Measurements from ENCODE around the gene KIT.

KIT gene

DNA sequence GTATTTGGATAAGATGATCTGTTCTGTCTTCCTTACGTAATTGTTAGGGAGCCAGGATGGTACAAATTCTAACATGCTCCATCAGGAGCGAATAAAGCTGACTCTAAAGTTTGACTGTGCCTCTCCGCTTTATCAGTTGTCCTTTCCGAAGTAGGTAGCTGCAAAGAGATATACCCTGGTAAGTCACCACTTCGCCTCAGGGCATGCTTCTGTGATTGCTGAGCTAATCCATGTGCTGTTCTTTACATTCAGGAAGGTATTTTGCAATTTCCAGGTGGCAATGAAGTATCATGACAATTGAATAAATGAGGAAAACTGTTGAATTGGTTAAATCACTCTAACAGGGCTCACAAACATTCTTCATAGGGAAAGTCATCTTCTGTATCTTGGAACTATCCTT, 38.9 kb downstream of the KIT start:
- TF ChIP-seq, protein P1, sequence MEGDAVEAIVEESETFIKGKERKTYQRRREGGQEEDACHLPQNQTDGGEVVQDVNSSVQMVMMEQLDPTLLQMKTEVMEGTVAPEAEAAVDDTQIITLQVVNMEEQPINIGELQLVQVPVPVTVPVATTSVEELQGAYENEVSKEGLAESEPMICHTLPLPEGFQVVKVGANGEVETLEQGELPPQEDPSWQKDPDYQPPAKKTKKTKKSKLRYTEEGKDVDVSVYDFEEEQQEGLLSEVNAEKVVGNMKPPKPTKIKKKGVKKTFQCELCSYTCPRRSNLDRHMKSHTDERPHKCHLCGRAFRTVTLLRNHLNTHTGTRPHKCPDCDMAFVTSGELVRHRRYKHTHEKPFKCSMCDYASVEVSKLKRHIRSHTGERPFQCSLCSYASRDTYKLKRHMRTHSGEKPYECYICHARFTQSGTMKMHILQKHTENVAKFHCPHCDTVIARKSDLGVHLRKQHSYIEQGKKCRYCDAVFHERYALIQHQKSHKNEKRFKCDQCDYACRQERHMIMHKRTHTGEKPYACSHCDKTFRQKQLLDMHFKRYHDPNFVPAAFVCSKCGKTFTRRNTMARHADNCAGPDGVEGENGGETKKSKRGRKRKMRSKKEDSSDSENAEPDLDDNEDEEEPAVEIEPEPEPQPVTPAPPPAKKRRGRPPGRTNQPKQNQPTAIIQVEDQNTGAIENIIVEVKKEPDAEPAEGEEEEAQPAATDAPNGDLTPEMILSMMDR (IDR thresholded peaks at IDR 0.05; ENCODE audit: control insufficient read depth, extremely low read depth, insufficient read depth): no peak
- no peak for DNase-seq (ENCODE audit: low read depth)

DNA sequence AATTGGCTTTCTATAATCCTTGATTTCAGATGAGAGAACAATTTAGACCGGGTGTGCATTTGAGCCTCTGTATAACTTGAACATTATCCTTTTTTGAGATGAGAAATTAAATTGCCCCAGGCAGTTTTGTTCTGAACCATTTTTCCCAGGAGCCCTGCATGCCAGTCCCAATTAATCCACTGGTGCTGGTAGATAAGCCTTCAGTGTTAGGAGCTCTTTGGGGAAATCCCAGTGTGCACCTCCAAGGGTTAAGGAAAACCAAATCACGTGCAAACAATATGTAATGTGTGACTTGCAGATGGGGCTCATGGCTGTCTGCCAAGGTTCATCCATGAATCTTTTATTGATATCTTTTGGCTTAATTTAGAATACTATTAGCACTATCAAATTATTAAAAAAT, 43.2 kb downstream of the KIT start:
- no peak overlapping the region for H3K4me3 ChIP-seq (ENCODE audit: low read depth, low read length)
- TF ChIP-seq, protein P1 (IDR thresholded peaks at IDR 0.05; ENCODE audit: control insufficient read depth, extremely low read depth, insufficient read depth): no peak
- DNase-seq (ENCODE audit: low read depth): no peak

More for the DNA sequence above, 38.9 kb downstream of the KIT start:
- no peak overlapping the region for H3K4me3 ChIP-seq (ENCODE audit: low read depth, low read length)

DNA sequence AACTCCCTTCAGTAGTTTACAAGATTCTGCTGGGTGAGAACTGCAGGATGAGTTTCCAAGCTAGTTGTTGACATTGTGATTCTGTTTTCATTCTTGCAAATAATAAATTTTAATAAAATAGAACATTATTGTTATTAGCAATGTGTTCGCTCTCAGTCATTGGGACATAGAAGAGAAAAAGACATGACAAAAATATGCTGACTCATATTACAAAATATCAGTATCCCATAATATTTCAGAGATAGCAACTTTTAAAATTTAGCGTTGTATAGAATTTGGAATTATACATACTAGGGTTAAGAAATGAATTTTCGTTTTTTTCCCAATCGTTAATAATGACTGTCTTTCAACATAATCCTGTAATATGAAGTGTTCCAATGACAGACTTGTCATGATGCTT, 45.4 kb downstream of the KIT start:
- TF ChIP-seq, protein P1 (IDR thresholded peaks at IDR 0.05; ENCODE audit: control insufficient read depth, extremely low read depth, insufficient read depth): no peak
- DNase-seq (ENCODE audit: low read depth): peak; percentile 13

DNA sequence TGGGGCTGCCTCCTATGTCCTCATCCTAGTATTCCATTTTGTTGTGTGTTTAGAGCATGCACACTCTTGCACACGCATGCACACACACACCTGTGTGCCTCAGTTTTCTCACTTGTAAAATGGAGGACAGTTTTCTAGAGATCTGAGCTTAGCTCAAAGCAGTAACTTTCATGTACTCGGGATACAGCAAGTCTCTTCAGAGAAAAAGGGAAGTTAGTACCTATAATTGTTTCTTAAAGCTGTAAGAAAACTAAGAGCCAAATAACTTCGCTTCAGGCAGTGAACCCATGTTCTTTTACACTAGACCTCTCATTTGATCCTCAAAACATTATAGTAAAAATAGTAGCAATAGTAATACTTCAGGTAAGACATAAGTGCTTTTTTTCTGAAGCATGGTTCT, 49.6 kb downstream of the KIT start:
- H3K4me3 ChIP-seq (ENCODE audit: low read depth, low read length): no peak overlapping the region
- DNase-seq (ENCODE audit: low read depth): no peak
- TF ChIP-seq, protein P1 (IDR thresholded peaks at IDR 0.05; ENCODE audit: control insufficient read depth, extremely low read depth, insufficient read depth): no peak

More for the DNA sequence above, 45.4 kb downstream of the KIT start:
- no peak overlapping the region for H3K4me3 ChIP-seq (ENCODE audit: low read depth, low read length)

DNA sequence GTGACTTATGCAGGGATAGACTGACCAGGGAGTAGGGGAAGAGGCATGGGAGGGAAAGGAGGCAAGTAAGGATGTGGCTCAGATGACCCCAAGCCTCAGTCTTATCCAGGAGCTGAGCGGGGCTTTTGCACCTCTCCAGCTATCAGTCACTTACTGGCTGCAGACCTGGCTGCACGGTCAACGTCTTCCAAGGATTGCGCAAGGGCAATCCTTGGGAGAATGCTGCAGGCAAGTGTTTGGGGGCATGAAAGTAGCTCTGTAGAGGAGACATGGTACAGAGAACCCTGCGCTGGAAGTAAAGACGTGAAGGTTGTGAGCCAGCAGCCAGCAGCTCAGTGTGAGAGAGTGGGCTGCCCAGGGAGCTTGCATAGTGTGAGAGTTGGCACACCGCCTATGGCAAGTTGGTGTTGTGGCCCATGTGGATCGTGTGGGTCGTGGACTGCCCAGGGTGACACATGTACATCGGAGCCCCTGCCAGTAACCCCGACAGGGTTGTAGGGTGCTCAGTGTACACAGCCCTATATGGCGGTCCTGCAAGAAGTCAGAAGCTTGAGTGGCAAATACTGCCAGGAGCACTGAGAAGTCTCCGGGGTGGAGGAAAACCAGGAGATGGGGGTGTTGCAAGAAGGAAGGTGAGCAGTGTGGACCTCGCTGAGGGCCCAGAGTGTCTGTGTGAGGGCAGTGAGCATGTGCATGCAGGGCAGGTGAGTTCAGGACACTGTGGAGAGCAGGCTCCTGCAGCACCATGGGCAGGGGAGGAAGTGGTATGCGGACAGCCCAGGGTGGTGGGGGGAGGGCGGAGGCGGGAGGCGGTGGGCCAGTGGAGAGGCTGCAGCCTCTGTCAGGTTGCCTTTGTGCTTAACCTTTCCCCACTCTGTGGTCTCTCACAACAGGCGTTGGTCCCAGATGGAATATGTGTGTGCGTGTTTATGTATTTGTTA, 50.9 kb downstream of the KIT start:
- TF ChIP-seq, protein P1 (IDR thresholded peaks at IDR 0.05; ENCODE audit: control insufficient read depth, extremely low read depth, insufficient read depth): no peak
- DNase-seq (ENCODE audit: low read depth): no peak
- no peak overlapping the region for H3K4me3 ChIP-seq (ENCODE audit: low read depth, low read length)

DNA sequence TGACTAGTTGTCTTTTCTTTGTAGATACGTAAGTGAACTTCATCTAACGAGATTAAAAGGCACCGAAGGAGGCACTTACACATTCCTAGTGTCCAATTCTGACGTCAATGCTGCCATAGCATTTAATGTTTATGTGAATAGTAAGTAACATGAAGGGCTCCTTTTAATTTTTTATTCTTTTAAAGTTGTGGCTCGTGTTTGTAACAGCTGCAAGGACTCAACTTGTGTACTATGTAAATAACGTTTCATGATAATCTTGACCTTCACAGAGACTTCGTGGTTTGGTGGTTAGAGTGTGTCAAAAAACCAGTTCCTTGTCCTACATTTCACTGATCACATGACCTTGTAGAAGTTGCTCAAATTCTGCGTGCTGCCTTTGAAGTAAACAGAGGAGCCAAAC, 51.6 kb downstream of the KIT start:
- TF ChIP-seq, protein P1 (IDR thresholded peaks at IDR 0.05; ENCODE audit: control insufficient read depth, extremely low read depth, insufficient read depth): no peak
- DNase-seq (ENCODE audit: low read depth): no peak
- H3K4me3 ChIP-seq (ENCODE audit: low read depth, low read length): no peak overlapping the region
